Measurements from ENCODE around the gene WASL. TPM values are rescaled to one million over a fixed set of nuclear protein-coding genes. Genes with fewer than 3 reads are reported as not detected.
"Not testable (repeated sequence)": the region's sequence is repeated elsewhere in the genome, so short reads cannot be mapped to it uniquely, and the experiment has no call there.

The WASL gene
- total RNA-seq, 1 experiment from 2014 or later, result 12.1 TPM

DNA sequence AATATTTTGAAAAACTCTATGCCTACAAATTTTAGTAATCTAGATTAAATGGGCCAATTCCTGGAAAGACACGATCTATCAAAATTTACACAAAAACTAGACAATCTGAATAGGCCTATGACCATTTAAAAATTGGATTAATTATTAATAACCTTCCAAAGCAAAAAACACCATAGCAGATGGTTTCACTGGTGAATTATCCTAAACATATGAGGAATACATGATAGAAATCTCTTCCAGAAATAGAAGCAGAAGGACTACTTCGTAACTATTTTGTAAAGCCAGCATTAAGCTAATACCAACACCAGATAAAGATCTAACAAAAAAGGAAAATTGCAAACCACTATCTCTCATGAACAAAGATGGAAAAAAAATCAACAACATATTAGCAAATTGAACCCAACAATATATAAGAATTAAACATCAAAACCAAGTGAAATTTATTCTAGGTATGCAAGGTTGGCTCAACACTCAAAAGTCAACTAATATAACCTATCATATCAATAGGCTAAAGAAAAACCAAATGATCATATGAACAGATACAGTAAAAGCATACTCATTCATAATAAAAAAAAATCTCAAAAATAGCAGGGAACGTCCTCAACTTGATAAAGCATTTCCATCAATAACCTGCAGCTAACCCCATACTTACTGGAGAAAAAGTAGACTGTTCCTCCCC, 16.3 kb downstream of the WASL start:
- no peak for DNase-seq (ENCODE audit: low spot score)

DNA sequence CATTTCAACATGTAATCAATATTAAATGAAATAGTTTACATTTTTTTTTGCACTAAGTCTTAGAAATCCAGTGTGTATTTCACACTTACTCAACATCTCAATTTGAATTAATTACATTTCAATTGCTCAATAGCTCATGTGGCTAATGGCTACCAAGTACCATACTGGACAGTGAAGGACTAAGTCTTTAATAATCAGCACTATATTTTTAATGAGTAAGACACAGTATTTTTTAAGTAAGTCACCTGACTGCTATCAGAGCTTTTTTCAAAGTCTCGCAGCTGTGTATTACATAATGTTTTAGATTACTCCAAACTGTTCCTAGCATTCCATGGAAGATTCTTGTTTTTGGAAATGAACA, 19.6 kb downstream of the WASL start:
- DNase-seq (ENCODE audit: low spot score), result no peak

DNA sequence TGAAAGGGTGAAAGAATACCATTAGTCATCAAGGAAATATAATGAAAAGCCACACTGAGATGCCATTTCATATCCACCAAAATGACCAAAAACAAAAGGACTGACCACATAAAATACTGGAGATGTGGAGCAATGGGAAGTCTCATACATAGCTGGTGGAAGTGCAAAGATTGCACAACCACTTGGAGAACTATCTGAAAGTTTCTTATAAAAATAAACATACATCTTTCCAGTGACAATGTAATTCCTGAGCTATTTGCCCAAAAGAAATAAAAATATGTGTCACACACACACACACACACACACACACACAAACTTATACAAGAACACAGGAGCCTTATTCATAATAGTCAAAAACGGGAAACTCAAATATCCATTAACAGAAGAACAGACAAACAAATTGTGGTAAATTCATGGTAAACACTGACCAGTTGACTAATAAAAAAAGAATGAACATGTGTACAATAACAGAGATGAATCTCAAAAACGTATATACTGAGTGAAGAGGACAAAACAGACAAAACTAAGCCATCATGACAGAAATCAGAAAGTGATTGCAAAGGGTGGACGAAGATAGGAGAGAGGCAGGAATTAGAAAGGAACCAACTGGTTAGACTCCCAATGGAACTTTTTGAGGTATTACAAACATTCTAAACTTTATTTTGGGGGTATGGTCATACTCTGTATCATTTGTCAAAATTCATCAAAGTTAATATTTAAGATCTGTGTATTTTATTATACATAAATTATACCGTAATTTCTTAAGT, 21.5 kb downstream of the WASL start:
- DNase-seq (ENCODE audit: low spot score), result peak; percentile 76

- DNase-seq (ENCODE audit: low spot score), result no peak
These were observed 23.1 kb downstream of the WASL start for GRCh38 chr7:123725586-123726171.

DNA sequence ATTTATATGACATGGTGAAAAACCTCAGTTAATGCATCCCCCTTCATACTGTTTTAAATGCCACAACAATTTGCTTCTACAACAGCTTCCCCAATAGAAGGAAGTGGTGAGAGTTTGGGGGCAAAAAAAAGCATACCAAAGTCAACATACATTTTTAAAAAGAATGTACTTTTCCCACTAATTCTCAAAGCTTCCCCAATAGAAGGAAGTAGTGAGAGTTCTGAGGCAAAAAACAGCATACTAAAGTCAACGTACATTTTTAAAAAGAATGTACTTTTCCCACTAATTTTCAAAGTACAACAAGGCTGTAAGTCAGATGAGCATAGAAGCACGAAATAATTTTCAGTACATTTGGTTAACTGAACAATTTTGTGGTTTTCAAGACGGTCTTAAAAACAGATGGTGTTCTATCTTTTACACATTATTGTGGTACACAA, 24.0 kb downstream of the WASL start:
- DNase-seq (ENCODE audit: low spot score), result no peak

- no peak for DNase-seq (ENCODE audit: low spot score)
These were observed 24.9 kb downstream of the WASL start for GRCh38 chr7:123723913-123724312.

- not testable (repeated sequence) for DNase-seq (ENCODE audit: low spot score)
These were observed 28.3 kb downstream of the WASL start for GRCh38 chr7:123720527-123720926.

GRCh38 chr7:123719197-123719721, 29.5 kb downstream of the WASL start:
- no peak for DNase-seq (ENCODE audit: low spot score)

- DNase-seq (ENCODE audit: low spot score), result no peak
These were observed 30.0 kb downstream of the WASL start for GRCh38 chr7:123718773-123719172.

DNA sequence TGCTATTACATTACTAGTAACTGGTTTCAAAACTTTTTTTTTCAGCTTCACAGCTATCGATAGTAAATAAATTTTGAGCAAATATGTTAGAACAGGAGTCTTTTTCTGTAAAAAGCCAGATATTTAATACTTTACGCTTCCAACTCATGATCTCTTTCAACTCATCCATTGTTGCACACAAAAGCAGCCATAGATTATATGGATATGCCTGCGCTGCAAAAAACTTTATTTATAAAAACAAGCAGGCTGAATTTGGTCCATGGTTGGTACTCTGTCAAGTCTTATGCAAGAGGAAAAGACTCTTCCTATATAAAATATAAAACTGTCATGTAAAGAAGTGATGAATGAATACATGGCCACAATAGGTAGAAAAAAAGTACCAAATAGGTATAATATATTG, 31.1 kb downstream of the WASL start:
- DNase-seq (ENCODE audit: low spot score), result no peak

DNA sequence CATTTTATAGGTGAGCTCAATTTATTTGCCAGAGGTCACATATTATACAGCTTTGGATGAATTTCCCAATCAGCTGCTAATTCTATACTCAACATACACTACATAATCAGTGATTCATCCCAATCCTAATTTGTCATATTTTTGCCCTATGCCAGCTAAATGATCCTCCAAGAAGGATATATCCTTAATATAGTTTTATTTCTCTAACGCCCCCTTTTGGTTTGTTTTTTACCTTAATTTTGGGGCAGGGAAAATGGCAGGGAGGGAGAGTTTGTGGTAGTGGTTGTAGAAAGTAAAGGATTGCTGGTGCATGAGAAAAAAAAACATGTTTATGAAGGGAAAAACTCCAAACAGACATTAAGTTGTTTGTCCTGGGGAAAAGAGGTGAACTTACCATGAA, 31.9 kb downstream of the WASL start:
- DNase-seq (ENCODE audit: low spot score), result no peak

- no peak for DNase-seq (ENCODE audit: low spot score)
These were observed 33.0 kb downstream of the WASL start for GRCh38 chr7:123715799-123716198.

GRCh38 chr7:123715198-123715597, 33.6 kb downstream of the WASL start:
- no peak for DNase-seq (ENCODE audit: low spot score)

DNA sequence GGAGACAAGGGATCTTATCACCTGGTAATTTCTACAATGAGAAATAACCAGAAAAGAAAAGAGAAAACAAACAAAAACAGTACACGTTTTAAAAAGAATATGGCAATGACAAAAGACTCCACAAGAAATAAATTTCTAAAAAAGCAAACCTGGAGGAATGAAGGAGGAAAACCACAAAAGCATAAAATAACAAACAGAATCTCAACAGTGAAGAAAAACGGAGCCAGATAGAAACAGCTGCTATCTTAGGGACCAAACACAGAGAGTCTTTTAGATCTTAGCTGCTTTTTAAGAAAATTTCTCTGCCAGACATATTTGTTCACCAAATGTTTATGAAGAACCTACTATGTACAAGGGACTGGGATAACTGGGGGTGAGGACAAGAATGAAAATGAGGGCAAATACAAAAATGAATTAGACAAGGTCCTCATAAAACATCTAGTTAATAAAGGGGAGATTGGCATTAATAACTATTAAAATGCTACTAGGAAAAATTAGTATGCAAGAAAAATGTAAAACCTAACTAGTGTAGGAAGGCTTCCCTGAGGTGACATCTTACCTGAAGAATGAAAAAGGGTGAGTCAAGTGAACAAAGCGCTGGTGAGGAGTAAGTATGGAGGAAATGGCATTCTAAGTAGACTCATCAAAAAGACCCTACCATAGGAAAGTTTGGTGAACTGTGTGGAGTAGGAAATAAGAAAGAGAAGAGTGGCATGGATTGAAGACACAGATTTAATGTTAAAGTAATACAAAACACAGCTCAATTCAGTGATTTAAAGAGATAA, 34.3 kb downstream of the WASL start:
- no peak for DNase-seq (ENCODE audit: low spot score)

DNA sequence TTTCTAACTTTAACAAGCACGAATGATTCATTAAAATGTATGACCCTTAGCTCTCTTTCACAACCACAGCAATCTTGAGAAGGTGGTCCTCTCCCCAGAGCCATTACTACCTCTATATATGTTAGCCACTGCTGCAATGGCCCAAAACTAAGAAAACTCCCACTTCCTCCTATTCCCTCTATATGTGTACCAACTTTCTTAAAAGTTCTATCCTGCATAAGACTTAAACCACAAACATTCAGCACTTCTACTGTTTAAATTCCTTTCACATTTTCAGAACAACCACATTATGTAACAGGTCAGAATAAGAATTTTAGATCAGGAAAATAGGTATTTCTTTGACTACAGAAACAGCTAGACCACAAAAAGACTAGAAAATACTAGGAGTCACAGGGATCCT, 36.2 kb downstream of the WASL start:
- DNase-seq (ENCODE audit: low spot score), result no peak

DNA sequence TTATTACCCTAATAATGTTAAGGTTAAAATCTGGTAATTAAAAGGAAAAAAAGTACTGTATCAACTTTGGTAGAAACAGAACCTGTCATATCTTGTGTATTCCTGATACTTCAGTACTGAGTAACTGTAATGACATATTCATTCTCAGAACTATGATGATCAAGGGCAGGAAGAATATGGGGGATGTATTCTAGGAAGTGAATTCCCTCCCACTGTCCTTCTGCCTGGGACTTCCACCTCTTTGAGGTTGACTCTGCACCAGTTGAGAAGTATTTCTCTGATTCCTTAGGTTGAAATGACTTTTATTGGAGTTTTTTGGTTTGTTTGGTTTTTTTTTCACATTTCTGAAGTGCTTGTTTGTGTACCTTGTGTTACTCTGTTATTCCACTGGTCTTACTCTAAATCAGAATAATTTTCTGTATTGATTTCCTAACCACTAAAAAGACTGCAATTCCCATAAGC, 36.9 kb downstream of the WASL start:
- no peak for DNase-seq (ENCODE audit: low spot score)

GRCh38 chr7:123710683-123711082, 38.1 kb downstream of the WASL start:
- DNase-seq (ENCODE audit: low spot score), result no peak

- no peak for DNase-seq (ENCODE audit: low spot score)
These were observed 39.3 kb downstream of the WASL start for GRCh38 chr7:123709525-123709924.

- DNase-seq (ENCODE audit: low spot score), result no peak
These were observed 43.4 kb downstream of the WASL start for GRCh38 chr7:123705211-123705901.

DNA sequence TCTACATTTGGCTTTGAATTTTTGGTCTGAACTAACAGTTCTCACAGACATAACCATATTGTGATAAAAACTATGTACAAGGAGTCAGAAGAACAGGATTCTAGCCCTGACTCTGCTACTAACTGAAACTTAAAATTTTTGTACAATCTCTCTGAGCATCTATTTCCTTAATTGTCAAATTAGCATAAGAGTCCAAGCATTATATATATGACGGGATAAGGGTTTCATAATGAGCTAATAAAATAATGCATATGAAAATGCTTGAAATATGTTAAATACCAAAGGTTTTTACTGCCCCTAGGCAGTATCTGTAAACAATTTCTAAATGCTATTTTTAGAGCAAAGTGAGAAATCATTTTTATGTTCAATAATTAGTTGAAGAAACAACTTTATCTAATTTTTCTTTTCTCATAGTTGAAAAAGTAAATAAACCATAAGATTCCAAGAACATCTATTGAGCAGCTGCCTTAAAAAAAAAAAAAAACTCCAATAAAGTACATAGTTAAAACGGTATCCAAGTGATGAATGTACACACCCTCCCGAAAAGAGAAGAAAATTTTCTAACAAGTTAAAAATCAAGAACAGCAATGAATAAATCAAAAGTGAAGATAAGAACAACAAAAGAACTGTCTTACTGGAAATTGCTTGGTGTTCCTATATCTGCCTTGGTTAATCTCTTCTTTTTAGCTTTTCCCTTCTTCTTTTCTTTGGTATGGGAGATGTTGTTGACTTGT, 52.7 kb downstream of the WASL start:
- no peak for DNase-seq (ENCODE audit: low spot score)

DNA sequence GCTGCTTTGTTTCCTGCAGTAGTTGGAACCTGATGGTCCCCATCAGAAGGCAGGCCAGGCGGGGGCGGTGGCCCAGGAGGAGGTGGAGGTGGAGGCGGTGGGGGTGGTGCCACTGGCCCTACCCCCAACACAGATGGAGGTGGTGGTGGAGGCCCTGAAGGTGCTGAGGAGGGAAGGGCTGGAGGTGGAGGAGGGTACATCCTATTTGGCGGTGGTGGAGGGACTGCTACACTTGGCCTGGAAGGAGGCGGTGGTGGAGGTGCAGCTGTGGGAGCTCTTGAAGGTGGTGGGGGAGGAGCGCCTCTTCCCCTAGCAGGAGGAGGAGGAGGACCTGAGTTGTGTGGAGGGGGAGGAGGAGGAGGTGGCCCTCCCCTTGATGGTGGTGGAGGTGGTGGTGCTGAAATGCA, 56.3 kb downstream of the WASL start:
- DNase-seq (ENCODE audit: low spot score), result no peak

Measured in A172 (cell line).